Left ventricle myocardium inferior (tissue), 1 donor: ENCODE measurements around the gene RXFP2. TPM values are rescaled to one million over a fixed set of nuclear protein-coding genes. Genes with fewer than 3 reads are reported as not detected.

Source experiments
- DNase-seq: peaks from one replicate; pipeline ENCODE4 v3.0.0-alpha.2; 2020
- H3K27ac ChIP-seq: fragments of 200-600 bp; replicated peaks from 2 replicates; pipeline ENCODE4 v1.8.0; 2021
- H3K27me3 ChIP-seq: fragments of 200-600 bp; 2 replicates; pipeline ENCODE4 v1.8.0; 2021; ENCODE audit warnings: low read depth
- H3K36me3 ChIP-seq: fragments of 200-600 bp; 2 replicates; pipeline ENCODE4 v1.8.0; 2021
- H3K4me1 ChIP-seq: fragments of 200-600 bp; 2 replicates; pipeline ENCODE4 v1.8.0; 2021
- H3K4me3 ChIP-seq: fragments of 200-600 bp; 2 replicates; pipeline ENCODE4 v1.8.0; 2021; ENCODE audit warnings: mild to moderate bottlenecking, moderate library complexity
- H3K9me3 ChIP-seq: fragments of 200-600 bp; replicated peaks from 2 replicates; pipeline ENCODE4 v1.8.0; 2021
- intact Hi-C: fragments of 100-400 bp; cut with micrococcal nuclease; formaldehyde crosslinking; loops from one replicate; pipeline ENCODE4 v1.11.0; 2022
- total RNA-seq: library from RNA; stranded (reverse); fragmentation: NEBNext Ultra II Directional; extraction: Animal tissue kit (Norgen Biotek cat#: 25700); gene quantifications from one replicate; pipeline ENCODE4 v1.2.1, GENCODE V29; 2021
- TF ChIP-seq, protein P1 (sequence below): fragments of 200-600 bp; IDR thresholded peaks from 2 replicates; pipeline ENCODE4 v1.8.0; 2021; ENCODE audit warnings: antibody characterized with exemption, mild to moderate bottlenecking, borderline replicate concordance
- donor health status: DM: no; HTN: yes; CAD: no; lungs with severe emphysema.

RXFP2 gene
- total RNA-seq, 1 donor from 2014 or later, result not detected

DNA sequence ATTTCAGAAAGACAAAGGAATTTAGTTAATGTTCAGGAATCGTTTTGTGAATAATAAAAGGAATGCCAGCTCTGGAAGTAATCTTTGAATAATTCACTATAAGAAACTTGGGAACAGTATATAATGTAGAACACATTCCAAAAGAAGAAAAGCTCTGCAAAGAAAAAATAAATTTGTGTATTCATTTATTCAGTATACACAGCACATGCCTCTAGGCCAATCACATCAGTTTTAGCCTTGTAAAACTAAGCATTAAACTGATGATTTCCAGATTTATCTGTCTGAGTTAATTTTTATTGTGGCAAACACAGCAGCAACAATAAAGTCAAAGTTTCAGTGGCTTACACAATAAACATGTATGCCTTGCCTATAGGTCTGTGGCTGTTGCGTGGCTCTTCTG lies 5.7 kb upstream of the RXFP2 start:
- Histone ChIP-seq H3K27me3 (peaks cover 14% of the 10 kb centered on the region), H3K36me3 (no peaks in the 10 kb centered on the region), H3K9me3 (no peaks in the 10 kb centered on the region), H3K4me3 (no peak overlapping the region), H3K27ac (no peak overlapping the region), H3K4me1 (no peaks in the 10 kb centered on the region)
- TF ChIP-seq, protein P1, sequence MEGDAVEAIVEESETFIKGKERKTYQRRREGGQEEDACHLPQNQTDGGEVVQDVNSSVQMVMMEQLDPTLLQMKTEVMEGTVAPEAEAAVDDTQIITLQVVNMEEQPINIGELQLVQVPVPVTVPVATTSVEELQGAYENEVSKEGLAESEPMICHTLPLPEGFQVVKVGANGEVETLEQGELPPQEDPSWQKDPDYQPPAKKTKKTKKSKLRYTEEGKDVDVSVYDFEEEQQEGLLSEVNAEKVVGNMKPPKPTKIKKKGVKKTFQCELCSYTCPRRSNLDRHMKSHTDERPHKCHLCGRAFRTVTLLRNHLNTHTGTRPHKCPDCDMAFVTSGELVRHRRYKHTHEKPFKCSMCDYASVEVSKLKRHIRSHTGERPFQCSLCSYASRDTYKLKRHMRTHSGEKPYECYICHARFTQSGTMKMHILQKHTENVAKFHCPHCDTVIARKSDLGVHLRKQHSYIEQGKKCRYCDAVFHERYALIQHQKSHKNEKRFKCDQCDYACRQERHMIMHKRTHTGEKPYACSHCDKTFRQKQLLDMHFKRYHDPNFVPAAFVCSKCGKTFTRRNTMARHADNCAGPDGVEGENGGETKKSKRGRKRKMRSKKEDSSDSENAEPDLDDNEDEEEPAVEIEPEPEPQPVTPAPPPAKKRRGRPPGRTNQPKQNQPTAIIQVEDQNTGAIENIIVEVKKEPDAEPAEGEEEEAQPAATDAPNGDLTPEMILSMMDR, result no peak
- DNase-seq, result no peak
- intact Hi-C loops, result loop anchor here (10.0 kb wide), 1 partner anchor 189 kb away; no protein-coding TSS in a partner anchor

DNA sequence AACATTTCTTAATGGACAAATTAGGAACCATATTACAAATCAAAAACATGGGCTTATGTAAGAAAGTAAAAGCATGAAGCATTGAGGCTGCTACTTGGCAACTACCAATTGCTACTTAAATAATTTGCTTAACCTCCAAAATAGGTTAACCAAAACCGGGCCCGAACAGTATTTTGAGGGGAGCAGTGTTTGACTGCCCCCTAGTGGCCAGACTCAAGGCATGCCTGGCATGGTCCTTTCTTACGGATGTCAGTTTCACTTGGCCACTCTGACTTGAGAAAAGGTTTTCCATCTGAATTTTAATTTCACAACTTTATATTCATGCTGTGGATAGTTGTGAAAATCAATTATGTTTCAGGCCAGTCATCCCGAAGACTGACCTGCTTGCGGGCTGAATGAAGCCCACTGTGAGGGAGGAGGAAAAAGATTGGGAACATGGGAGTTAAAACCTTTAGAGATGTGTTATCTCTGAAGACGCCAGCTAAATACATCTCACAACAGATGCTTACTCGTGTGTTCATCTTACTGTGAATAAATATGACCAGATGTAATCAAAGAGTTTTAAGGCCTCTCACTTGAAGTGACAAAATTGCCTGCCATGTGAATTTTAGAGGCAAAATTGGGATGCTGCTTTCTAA lies 2.9 kb downstream of the RXFP2 start:
- intact Hi-C loops, result loop anchor here (5.0 kb wide), 1 partner anchor 315 kb away; no protein-coding TSS in a partner anchor
- H3K4me3 ChIP-seq, result no peak overlapping the region
- TF ChIP-seq, protein P1, result peak; percentile 99

DNA sequence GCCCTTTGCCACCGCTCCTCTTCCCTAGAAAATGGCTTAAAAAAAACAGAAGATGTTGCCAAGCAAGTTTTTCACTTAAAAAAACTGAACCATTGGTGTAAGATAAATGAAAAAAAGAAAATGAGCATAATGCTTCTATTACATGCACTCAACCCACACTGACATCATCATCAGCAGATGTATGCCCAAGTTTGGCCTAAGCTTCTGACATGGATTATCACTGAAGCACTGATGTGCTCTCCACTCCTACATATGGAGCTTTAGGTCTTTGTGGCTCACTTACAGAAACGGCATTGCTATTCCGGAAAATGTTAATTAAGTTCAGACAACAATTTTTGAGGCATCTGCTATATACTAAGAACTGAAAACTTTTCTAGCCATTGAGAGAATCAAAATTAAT lies 8.0 kb downstream of the RXFP2 start:
- Histone ChIP-seq H3K36me3 (no peaks in the 10 kb centered on the region), H3K27me3 (peaks cover 33% of the 10 kb centered on the region), H3K4me1 (peaks cover 3% of the 10 kb centered on the region), H3K27ac (no peak overlapping the region), H3K9me3 (no peaks in the 10 kb centered on the region), H3K4me3 (no peak overlapping the region)
- DNase-seq, result no peak
- TF ChIP-seq, protein P1, result no peak
- intact Hi-C loops, result no loop called here

More for the DNA sequence above, 2.9 kb downstream of the RXFP2 start:
- H3K36me3 ChIP-seq, result no peaks in the 10 kb centered on the region
- H3K27me3 ChIP-seq, result peaks cover 23% of the 10 kb centered on the region
- peak; percentile 45 for DNase-seq
- no peaks in the 10 kb centered on the region for H3K4me1 ChIP-seq
- H3K27ac ChIP-seq, result no peak overlapping the region
- no peaks in the 10 kb centered on the region for H3K9me3 ChIP-seq

DNA sequence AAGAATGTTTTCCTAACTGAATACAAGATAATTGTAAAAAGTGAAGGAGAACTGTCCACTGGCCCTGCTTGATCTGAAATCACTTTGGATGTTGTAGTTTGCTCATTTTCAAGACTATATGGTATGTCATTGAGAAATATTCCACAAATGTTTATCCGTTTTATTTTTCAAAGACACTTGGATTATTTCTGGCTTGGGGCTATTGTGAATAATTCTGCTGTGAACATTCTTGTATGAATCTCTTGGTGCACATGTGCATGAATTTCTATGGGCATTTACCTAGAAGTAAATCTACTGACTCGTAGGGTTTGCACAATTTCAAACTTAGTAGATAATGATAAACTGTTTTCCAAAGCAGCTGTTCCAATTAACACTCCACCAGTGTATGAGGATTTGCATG lies 8.6 kb downstream of the RXFP2 start:
- Histone ChIP-seq H3K4me3 (no peak overlapping the region), H3K4me1 (peaks cover 3% of the 10 kb centered on the region), H3K27ac (no peak overlapping the region), H3K36me3 (no peaks in the 10 kb centered on the region), H3K27me3 (peaks cover 33% of the 10 kb centered on the region), H3K9me3 (no peaks in the 10 kb centered on the region)
- TF ChIP-seq, protein P1, result no peak
- intact Hi-C loops, result no loop called here
- no peak for DNase-seq

DNA sequence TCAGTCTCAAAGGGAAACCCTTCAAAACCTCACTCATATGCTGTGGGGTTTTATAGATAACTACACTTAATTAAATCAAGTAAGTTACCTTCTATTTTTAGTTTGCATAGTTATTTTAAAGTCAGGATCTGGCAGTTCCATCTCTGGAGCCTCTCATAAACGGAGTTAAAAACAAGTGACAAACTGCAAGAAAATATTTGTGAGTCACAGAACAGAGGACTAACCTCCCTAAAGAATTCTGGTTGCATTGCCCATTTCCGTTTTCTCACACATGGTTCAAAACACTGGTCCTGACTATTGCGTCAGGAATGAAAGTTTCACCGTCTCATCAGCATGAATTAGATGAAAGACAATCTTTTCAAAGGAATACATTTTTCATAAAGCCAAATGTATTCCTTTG lies 10.6 kb downstream of the RXFP2 start:
- peaks cover 43% of the 10 kb centered on the region for H3K27me3 ChIP-seq
- H3K4me1 ChIP-seq, result peaks cover 3% of the 10 kb centered on the region
- H3K4me3 ChIP-seq, result no peak overlapping the region
- intact Hi-C loops, result no loop called here
- no peak for DNase-seq
- H3K9me3 ChIP-seq, result no peaks in the 10 kb centered on the region
- H3K27ac ChIP-seq, result no peak overlapping the region
- H3K36me3 ChIP-seq, result no peaks in the 10 kb centered on the region
- TF ChIP-seq, protein P1, result no peak
